ENCODE measurements around the gene NACA2.

DNA sequence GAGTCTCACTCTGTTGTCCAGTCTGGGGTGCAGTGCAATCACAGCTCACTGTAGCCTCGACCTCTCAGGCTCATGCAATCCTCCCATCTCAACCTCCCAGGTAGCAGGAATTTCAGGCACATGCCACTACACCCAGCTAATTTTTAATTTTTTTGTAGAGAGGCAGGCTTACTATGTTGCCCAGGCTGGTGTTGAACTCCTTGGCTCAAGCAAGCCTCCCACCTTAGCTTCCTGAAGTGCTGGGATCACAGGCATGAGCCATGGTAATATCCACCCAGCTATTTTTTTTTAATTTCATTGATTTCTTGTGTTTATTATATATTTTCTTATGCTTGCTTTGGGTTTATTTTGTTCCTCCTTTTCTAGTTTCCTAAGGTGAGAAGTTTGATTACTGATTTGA lies 33.9 kb upstream of the NACA2 start:
- TF ChIP-seq TAF1 (IDR thresholded peaks at IDR 0.05; ENCODE audit: low read depth, low read length) (no peak), SPI1 (IDR thresholded peaks at IDR 0.05; ENCODE audit: low read depth, low read length) (no peak), POLR2AphosphoS5 (IDR thresholded peaks at IDR 0.05; ENCODE audit: low read depth, low read length) (no peak), POLR2A (IDR thresholded peaks at IDR 0.05; ENCODE audit: low read depth, low read length) (no peak), POU2F2 (IDR thresholded peaks at IDR 0.05; ENCODE audit: low read depth, low read length) (no peak), PAX5 (IDR thresholded peaks at IDR 0.05; ENCODE audit: insufficient read depth, low read length, severe bottlenecking) (no peak)
